Stimulated activated CD4-positive, alpha-beta T cell treated with anti-CD3 and anti-CD28 coated beads, Interleukin-4, amount 100 ng/mL, for 4 hours (primary cell): ENCODE data around the gene PTGDS.
A peak's percentile ranks its signal among the peaks of the same experiment; 100 is the strongest.

Experiments used
- DNase-seq, 2 experiments: peaks; one replicate each; pipeline ENCODE4 v3.0.0-alpha.2; 2020

The PTGDS gene

GRCh38 chr9:136977223-136977622, at the start of gene PTGDS:
Gene PTGDS (plus strand): TSS chr9:136977504. CDS start chr9:136977579, 75 bp downstream.
- DNase-seq: no peak

DNA sequence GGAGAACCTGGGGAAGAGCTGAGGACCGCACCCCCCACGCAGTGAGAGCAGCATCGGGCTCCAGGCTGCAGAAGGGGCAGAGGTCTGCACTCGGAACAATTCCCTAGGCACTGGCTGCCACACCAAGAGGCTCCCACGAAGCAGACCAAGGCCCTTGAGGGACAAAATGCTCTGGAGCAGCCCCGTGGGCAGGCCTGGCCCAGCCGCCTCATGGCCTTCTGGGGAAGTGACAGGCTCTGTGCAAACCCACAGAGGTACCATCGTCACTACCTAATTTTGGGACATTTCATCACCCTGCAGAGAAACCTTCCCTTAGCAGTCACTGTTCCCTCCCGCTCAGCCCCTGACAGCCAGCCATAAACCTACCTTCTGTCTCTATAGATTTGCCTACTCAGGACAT, 48.7 kb upstream of the PTGDS start:
- DNase-seq: no peak

- DNase-seq: no peak
Measured at GRCh38 chr9:136930014-136930413, 47.3 kb upstream of the PTGDS start.

DNA sequence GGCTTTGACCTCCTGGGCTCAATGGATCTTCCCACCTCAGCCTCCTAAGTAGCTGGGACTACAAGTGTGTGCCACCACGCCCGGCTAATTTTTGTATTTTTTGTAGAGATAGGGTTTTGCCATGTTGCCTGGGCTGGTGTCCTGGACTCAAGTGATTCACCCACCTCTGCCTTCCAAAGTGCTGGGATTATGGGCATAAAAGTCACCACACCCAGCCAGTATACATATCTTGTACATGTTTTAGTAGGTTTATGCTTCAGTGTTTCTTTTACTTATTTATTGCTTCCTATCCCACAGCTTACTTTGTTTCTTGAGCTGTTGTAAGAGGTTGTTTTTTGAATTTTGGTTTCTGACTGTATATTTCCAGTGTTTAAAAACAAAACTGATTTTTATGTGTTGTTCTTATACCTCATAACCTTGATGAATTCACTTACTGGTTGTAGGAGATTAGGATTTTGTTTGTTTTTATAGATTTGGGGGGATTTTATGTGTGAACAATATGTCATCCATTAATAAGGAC, 45.6 kb upstream of the PTGDS start:
- no peak for DNase-seq

- no peak for DNase-seq
Measured at GRCh38 chr9:136934277-136934676, 43.0 kb upstream of the PTGDS start.

DNA sequence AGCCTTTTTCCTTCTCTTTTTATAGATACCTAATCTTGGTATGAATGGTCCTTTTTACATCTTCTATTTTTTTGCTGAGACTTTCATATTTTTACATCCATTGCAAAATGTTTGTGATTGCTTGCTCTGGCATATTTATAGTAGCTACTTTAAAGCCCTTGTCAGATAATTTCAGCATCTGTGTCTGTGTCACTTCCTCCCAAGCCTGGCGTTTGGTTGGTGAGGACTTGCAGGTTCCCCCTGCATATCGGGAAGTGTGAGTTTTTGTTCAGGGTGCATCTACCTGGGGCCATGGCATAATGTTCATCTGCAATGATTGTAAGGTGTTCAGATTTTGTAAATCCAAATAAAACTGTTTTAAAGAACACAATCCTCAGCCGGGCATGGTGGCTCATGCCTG, 41.7 kb upstream of the PTGDS start:
- DNase-seq: no peak

GRCh38 chr9:136936645-136937170, 40.6 kb upstream of the PTGDS start:
- no peak for DNase-seq

GRCh38 chr9:136937186-136938001, 39.9 kb upstream of the PTGDS start:
- DNase-seq: no peak

- no peak for DNase-seq
Measured at GRCh38 chr9:136939431-136939995, 37.8 kb upstream of the PTGDS start.

DNA sequence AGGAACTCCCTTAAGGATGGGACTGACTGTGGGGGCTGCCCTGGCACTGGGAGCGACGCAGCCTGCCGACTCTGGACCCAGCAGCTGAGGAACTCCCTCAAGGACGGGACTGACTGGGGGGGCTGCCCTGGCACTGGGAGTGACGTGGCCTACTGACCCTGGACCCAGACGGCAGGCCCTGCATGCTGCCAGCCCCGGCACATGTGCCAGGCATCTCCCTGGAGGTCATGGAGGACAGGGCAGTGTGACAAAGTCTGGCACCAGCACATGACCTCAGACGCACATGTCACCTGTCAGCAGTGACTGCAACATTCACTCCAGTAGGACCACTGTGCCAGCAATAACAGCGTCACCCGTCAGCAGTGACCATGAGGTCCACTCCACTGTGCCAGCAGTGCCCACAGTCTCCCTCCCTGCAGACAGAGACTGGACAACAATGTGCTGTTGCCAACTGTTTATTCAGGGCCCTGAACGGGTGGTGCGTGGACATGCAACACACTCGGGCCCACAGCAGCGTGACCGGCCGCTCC, 37.2 kb upstream of the PTGDS start:
- no peak for DNase-seq

DNA sequence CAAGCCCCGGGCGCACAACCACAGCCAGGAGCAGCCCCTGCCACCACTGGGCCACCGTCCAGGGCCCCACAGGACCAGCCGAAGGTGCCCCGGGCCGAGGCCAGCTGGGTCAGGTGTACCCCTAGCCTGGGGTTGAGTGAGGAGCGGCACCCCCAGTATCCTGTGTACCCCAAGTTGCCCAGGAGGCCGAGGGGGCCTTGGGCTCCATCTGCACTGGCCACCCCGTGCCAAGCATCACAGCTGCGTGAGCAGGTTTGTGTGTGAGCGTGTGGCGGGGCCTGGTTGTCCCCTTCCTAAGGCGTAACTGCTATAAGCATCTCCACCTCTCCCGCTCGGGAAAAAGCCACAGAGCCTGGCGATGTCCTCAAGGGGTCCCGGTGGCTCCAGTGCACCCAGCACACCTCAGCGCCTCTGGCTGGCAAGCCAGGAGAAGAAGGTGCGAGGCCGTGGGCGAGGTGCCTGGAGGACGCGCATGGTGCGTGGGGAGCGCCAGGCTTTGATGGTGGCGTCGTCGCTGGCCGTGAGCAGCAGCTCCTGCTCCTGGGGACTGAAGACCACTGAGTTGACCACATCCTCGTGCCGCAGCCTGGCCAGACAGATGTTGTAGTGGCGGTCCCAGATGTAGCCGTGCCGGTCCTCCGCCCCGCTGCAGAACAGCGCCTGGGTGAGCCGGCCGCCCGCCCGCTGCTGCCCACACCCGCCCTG, 36.6 kb upstream of the PTGDS start:
- DNase-seq: no peak

DNA sequence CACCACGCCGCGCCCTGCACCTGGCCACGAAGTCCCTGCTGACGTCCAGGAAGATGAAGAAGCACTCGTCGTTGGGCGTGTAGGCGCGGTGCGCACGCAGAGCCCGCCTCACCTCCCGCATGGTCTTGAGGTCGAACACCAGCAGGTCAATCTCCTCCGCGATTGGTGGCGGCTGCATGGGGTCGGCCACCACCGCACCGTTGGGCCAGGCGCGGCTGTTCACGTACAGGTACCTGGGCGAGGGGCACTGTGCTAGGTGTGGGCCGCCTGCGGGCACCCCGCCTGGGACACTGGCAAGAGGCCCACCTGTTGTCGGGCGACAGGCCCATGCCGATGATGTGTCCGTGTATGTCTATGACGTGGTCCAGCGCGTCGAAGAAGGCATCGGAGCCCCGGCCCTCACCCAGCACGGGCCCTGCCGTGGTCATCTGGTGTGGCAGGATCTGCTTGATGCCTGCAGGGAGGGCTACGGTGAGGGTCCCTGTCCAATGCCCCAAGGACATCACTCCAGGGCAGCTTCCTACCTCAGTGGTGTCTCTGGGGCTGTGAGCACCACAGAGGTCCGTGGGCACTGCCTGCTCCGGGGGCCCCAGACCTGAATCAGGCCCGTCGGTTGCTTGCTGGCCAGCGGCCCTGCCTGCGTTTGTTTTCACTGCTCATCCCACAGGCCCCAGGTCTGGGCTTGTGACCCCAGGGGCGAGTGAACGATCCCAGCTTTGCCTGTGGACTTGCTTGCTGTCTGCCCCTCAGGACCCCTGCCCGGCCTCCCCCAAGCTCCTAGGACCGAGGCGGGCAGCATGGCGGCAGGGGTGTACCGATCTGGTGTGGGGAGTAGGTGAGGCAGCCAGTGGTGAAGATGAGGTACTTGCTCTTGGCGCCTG, 35.8 kb upstream of the PTGDS start:
- no peak for DNase-seq

GRCh38 chr9:136942112-136942880, 35.0 kb upstream of the PTGDS start:
- no peak for DNase-seq

GRCh38 chr9:136942881-136943230, 34.4 kb upstream of the PTGDS start:
- no peak for DNase-seq

DNA sequence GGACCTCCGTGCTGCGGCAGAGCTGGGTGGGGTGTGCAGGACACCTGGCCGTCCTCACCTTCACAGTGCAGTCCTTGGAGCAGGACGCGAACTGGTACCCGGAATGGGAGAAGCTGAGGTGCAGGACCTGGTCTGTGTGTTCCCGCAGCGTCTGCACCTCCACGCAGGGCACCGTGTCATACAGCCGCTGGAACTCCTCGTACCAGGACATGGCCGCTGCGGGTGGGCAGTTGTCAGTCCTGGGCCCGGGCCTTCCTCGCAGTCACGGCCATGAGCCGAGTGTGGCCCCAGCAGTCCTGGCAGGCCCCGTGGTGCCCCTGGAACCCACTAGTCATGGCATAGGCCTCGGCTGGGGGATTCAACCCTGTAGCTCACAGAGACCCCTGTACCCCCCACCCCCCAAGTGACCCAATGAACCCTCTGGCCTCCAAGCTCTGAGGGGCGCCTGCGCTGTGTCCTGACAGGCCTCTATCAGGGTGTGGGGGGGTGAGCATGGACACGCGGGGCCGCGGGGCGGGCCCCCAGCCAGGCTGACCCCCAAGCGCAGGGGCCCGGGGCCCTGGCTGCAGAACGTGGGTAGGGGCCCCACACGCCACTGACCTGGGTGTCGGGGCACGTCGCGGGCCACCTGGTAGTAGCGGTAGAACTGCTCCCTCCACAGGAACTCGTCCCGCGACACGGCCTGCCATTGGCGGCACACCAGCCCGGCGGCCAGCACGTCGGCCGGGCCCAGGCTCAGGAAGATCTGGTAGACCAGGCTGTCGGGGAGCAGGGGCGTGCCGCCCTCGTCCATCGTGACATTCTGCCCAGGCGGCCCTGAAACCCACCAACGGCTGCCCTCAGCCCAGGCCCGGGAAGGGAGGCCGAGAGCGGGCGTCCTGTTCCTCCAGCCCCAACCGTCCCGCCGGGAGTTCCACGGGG, 33.8 kb upstream of the PTGDS start:
- peak; percentile 11 to 33 for DNase-seq

DNA sequence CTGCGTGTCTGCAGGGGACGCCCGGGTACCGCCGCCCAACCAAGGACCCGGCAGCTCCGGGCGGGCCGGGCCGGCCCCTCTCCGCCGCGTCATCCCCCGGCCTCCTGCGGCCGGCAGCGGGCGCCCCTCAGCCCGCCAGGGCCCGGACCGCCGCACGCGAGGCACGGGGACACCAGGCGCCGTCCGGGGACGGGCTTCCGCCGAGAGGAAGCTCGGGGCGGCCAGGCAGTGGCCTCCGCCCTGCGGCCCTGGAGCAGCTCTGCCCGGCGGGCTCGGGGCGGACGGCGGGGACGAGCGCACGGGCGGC, 33.1 kb upstream of the PTGDS start:
- DNase-seq: peak in 1 of 2 experiments; percentile 33

DNA sequence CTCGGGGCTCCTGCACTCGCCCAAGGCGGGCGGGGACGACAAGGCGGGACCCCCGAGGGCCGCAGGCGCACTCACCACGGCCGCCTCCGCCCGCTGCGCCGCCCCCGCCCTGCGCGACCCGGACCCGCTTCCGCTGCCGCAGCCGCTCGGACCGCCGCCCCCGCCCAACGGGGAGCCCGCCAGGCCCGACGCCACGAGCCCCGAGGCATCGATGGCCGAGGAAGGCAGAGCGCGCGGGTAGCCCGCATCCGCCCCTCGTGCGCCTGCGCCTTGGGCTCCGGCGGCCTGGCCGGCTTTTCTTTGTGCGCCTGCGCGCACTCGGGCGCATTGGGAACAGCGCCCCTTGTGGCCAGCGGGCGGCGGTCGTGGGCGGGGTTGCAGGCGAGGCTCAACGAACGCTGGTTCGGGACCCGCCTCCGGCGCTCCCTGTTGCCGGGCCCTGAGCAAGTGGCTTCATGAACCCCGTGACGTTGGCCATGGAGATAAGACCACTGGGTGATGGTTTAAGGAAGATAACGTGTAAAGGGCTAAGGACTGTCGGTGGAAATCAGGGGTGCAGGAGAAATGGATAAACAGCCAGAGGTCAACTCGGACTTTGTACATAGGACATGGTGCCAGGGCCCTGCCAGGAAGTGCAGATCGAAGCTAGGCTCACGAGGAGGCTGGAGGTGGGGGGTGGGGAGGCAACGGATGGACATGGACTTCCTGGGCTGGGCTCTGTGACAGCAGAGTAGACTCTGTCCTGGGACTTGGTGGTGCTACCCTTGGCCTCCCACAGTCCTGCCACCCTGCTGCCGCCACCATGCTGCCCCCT, 32.6 kb upstream of the PTGDS start, which contains the start of the genes C8G and FBXW5:
Gene C8G, plus strand, starts transcription at position 725 of the 814 bp plus-strand sequence. Its CDS starts 78 bp downstream, at position 803.
Gene FBXW5, minus strand, starts transcription at position 220 of the 814 bp plus-strand sequence. CDS start 655 bp downstream, outside the sequence.
- peak; percentile 91 to 95 for DNase-seq

- no peak for DNase-seq
Measured at GRCh38 chr9:136945333-136946227, 31.7 kb upstream of the PTGDS start.
